HG03520 (cell line): ENCODE data around the gene LBHD2.
"Not testable (repeated sequence)": the region's sequence is repeated elsewhere in the genome, so short reads cannot be mapped to it uniquely, and the experiment has no call there.

Experiments
- ATAC-seq: cut with Tn5 transposase; IDR thresholded peaks from one replicate; pipeline ENCODE4 v1.9.1; 2021; ENCODE audit warnings: mild to moderate bottlenecking, moderate library complexity; ENCODE audit not compliant: unreplicated experiment

Gene LBHD2

GRCh38 chr14:103102689-103103260 is 18.8 kb downstream of the LBHD2 start:
- ATAC-seq = no peak

GRCh38 chr14:103103461-103104388 is 19.7 kb downstream of the LBHD2 start:
- ATAC-seq = no peak

- ATAC-seq = no peak
These were observed 20.3 kb downstream of the LBHD2 start for GRCh38 chr14:103104389-103104653.

- ATAC-seq = no peak
These were observed 20.8 kb downstream of the LBHD2 start for GRCh38 chr14:103104654-103105452.

GRCh38 chr14:103105580-103106150 is 21.7 kb downstream of the LBHD2 start:
- ATAC-seq = no peak

GRCh38 chr14:103107455-103107854 is 23.4 kb downstream of the LBHD2 start:
- no peak for ATAC-seq

GRCh38 chr14:103107941-103108748 is 24.1 kb downstream of the LBHD2 start:
- ATAC-seq = no peak

- no peak for ATAC-seq
These were observed 24.8 kb downstream of the LBHD2 start for GRCh38 chr14:103108749-103109207.

- ATAC-seq = no peak
These were observed 25.8 kb downstream of the LBHD2 start for GRCh38 chr14:103109535-103110441.

GRCh38 chr14:103110681-103111231 is 26.7 kb downstream of the LBHD2 start:
- ATAC-seq = no peak

- ATAC-seq = no peak
These were observed 27.3 kb downstream of the LBHD2 start for GRCh38 chr14:103111232-103111868.

GRCh38 chr14:103112400-103113243 is 28.6 kb downstream of the LBHD2 start:
- no peak for ATAC-seq

GRCh38 chr14:103113303-103113702 is 29.3 kb downstream of the LBHD2 start:
- ATAC-seq = no peak

GRCh38 chr14:103113774-103114173 is 29.8 kb downstream of the LBHD2 start:
- ATAC-seq = no peak

- not testable (repeated sequence) for ATAC-seq
These were observed 31.2 kb downstream of the LBHD2 start for GRCh38 chr14:103115086-103115679.

GRCh38 chr14:103115845-103116572 is 32.0 kb downstream of the LBHD2 start:
- ATAC-seq = no peak

- ATAC-seq = no peak
These were observed 32.6 kb downstream of the LBHD2 start for GRCh38 chr14:103116636-103117035.
